AG04449 (cell line): ENCODE results near the gene SMYD3.

Source experiments
- CTCF ChIA-PET: fragments of 350-600 bp; formaldehyde crosslinking; extraction: SDS; loops from one replicate; lab custom pipeline; 2021; ENCODE audit warnings: antibody characterized with exemption; lab: Yijun Ruan, JAX
- POLR2A ChIA-PET: fragments of 400-600, 350-600 bp; formaldehyde crosslinking; extraction: SDS; loops from one replicate; lab custom pipeline; 2020; ENCODE audit warnings: antibody characterized with exemption, inconsistent platforms; lab: Yijun Ruan, JAX
- DNase-seq: peaks from one replicate; pipeline ENCODE4 v3.0.0-alpha.2; 2010; ENCODE audit warnings: low read depth, low spot score
- H3K4me3 ChIP-seq: 2 replicates; pipeline ENCODE4 v1.5.1; 2011; ENCODE audit warnings: low read depth, mild to moderate bottlenecking, control low read depth, low read length
- TF ChIP-seq, protein P1 (sequence below): IDR thresholded peaks from one replicate; pipeline ENCODE4 v1.5.1; 2011; ENCODE audit warnings: mild to moderate bottlenecking, moderate library complexity, low read length, control low read depth, inconsistent platforms; ENCODE audit not compliant: insufficient read depth; ENCODE audit errors: missing control alignments

The SMYD3 gene

DNA sequence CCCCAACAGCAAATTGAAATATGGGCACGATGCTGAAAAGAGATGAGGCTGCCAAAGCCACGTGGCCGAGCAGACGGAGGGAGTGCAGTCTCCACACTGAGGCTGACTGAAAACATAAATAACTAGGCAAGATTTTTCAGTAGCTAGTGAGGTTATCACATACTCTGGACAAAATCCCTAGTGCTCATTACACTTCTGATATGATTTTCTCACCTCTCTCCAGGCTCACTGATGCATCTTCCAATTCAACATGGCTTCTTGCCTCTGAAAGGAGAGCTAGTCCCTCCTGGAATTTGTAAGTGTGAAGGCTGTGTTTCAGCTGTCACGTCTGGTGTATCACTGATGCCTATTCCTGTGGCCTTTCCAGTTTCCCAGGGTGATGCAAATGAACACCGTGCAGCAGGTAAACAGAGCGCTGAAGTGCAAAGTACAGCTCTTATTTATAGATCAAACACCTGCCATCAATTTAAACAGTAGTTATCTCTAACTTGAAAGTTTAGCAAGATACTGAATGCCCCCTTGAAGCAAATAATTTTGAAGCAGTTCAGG is 696.2 kb downstream of the SMYD3 start:
- TF ChIP-seq, protein P1, sequence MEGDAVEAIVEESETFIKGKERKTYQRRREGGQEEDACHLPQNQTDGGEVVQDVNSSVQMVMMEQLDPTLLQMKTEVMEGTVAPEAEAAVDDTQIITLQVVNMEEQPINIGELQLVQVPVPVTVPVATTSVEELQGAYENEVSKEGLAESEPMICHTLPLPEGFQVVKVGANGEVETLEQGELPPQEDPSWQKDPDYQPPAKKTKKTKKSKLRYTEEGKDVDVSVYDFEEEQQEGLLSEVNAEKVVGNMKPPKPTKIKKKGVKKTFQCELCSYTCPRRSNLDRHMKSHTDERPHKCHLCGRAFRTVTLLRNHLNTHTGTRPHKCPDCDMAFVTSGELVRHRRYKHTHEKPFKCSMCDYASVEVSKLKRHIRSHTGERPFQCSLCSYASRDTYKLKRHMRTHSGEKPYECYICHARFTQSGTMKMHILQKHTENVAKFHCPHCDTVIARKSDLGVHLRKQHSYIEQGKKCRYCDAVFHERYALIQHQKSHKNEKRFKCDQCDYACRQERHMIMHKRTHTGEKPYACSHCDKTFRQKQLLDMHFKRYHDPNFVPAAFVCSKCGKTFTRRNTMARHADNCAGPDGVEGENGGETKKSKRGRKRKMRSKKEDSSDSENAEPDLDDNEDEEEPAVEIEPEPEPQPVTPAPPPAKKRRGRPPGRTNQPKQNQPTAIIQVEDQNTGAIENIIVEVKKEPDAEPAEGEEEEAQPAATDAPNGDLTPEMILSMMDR = no peak
- ChIA-PET POLR2A (no interaction called here), CTCF (interaction anchor here (0.8 to 1.1 kb wide), 2 partner anchors 14 to 22 kb away, joined by 3 to 6 read pairs; no protein-coding TSS in a partner anchor)
- H3K4me3 ChIP-seq = no peak overlapping the region
- DNase-seq = no peak

DNA sequence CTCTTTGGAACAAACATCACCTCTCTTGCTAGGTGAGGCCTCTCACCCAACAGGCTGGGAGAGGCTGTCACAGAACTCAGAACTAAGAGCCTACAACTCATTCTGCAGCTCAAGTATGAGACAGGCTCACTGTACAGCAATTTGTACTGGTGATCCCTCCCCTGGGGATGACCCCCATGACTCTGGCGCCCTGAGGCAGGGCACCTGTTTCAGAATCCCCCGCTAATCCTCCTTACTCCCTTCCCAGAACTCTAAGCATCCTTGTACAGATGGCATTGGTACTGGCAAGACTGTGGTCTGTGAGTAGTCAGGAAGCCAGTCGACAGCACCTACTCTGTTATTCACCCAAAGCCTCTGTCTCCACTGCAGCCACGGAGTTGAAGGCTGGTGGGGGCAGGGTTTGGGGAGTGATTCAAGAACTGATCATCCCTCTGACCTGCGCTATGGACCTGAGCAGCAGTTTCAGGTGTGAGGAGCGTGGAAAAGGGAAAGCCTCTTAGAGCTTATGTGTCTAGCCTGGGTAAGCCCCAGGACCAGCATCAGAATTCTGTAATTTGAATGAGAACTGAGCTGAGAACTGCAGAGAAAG is 696.8 kb downstream of the SMYD3 start:
- TF ChIP-seq, protein P1 = no peak
- no peak overlapping the region for H3K4me3 ChIP-seq
- ChIA-PET CTCF (interaction anchor here (1.1 kb wide), 1 partner anchor 14 kb away, joined by 6 read pairs; no protein-coding TSS in a partner anchor), POLR2A (no interaction called here)
- no peak for DNase-seq

DNA sequence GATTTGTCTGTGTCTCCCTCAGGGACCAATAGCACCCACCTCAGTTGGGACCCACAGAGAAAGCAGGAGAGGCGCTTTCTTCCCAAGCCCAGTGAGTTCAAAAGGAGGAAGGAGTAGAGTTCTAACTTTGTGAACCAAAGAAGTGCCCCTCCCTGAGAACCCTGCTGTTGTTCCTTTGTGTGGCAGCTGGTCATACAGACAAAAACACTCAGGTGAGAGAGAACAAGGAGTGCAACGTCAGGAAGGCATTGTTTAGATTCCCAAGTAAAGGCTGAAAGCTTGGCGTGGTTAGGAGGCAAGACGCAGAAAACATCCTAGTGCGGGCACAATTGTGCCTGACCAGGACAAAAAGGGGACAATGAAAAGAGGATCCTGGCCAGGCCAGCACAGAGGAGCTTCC is 697.7 kb downstream of the SMYD3 start:
- ChIA-PET CTCF (no interaction called here), POLR2A (no interaction called here)
- no peak for DNase-seq
- H3K4me3 ChIP-seq = no peak overlapping the region
- TF ChIP-seq, protein P1 = no peak

DNA sequence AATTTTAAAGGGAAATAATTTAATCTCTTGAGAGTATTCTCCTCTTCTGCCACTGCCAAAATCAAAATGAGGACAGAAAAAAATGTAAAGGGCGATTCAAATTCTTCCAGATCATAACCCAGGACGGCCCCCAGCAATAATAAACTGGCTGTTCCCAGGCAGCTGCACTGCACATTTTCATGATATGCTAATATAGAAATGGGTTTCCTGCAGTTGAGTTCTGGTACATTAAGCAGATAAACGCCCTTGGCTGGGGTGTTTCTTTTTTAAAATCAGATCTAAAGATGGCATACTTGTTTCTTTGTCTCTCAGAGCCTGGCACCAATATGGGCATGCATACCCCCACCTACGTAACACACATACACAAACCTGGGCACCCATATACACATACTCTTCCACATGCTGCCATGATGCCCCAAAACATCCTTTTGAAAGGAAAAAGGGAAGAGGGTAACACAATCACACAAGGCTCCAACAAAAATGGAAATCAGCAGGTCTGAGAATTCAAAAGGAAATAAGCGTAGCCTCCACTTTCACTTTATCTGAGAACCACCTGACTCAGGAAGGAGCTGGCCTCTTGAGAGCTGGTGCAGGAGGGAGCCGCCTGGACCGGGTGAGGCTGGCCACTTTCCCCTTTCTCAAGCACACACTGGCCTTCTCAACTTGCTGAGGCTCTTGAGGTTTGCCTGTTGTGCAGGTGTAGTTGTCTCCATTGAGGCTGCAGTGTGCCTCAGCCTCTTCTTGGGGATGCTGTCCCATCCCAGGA is 698.9 kb downstream of the SMYD3 start:
- POLR2A ChIA-PET = no interaction called here
- CTCF ChIA-PET = interaction anchor here (1.4 kb wide), 1 partner anchor 13 kb away, joined by 3 read pairs; no protein-coding TSS in a partner anchor
- TF ChIP-seq, protein P1 = no peak
- H3K4me3 ChIP-seq = no peak overlapping the region
- no peak for DNase-seq

DNA sequence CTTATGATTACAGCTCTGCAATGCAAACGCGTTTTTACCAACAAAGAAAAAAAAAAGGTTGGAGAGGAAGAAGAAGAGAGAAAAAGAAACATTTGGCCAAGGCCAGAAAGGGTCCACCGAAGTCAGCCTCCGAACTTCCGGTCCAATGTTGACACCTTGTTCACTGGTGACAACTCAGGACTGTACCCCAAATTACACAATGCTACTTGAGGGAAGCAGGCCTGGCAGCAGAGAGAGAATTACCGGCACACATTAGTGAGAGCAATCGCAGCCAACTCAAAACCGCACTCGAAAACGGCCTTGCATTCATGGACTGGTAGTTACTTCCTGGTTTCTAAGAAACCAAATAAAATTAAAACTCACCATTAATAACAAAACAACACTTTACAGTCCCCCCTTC is 699.8 kb downstream of the SMYD3 start:
- ChIA-PET POLR2A (no interaction called here), CTCF (interaction anchor here (1.4 kb wide), 1 partner anchor 12 kb away, joined by 3 read pairs; no protein-coding TSS in a partner anchor)
- no peak for DNase-seq
- TF ChIP-seq, protein P1 = no peak
- no peak overlapping the region for H3K4me3 ChIP-seq

DNA sequence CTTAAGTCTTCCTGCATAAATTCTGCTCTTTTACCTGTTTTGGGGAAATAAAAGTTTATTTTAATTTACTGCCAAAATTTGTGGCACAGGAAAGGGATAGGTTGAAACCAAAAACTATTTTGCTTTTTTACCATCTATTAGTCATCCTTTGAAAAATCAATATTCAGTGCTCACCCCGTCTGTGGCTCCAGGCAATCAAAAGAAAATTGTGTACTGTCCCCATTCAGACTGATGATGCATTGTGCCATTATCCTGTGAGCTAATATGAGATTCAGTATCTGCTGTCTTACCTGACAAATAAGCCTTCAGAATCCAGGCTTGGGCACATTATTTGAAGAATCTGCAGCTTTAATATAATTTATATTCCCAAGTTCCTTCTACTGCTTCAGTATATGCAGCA is 701.5 kb downstream of the SMYD3 start:
- POLR2A ChIA-PET = no interaction called here
- TF ChIP-seq, protein P1 = no peak
- CTCF ChIA-PET = interaction anchor here (0.6 kb wide), 2 partner anchors 165 to 218 kb away, joined by 4 to 6 read pairs; no protein-coding TSS in a partner anchor
- DNase-seq = no peak
- H3K4me3 ChIP-seq = no peak overlapping the region
